NCI-H146 (cell line): Measurements from ENCODE around the gene SLAIN2.
"Not testable (repeated sequence)": the region's sequence is repeated elsewhere in the genome, so short reads cannot be mapped to it uniquely, and the experiment has no call there.

ENCODE experiments used
- DNase-seq: peaks from one replicate; lab custom pipeline; 2025; lab: John Stamatoyannopoulos, UW

Gene SLAIN2

DNA sequence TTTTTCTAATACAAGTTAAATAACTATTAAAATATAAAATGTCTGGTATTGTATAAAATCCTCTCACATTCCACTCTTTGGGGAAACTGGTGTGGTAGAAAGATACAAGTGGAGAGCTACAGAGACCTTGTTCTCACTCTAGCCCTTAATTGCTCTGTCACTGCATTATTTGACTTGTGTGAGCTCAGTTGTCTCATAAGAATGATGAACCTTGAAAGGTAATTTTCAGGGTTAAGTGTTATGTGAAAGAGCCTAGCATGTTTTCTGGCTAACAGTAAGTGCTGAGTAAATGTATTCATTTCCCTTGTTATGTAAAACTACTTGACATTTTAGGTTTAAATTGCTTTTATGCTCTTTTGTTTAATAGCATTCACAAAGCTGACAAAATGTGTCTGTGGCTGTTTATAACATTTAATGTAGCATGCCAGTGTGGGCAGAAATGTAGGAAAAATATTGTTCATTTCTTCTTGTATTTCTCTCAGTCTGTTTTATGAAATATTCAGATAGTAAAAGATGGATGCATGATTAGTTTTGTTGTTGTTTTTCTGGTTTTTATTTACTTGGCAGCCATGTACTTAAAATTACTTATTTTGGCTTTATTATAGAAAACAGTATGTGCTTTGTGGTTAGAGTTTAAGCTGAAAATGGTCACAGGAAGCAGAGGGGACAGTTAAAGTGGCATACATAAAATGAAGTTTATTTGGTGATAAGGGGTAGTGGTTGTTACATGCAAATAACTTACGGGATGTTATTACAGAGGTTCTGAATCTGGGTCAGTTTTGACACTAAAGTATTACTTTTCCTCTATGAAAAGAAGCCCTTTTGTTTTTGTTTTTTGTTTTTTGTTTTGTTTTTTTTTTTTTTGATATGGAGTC, 29.2 kb downstream of the SLAIN2 start:
- no peak for DNase-seq

DNA sequence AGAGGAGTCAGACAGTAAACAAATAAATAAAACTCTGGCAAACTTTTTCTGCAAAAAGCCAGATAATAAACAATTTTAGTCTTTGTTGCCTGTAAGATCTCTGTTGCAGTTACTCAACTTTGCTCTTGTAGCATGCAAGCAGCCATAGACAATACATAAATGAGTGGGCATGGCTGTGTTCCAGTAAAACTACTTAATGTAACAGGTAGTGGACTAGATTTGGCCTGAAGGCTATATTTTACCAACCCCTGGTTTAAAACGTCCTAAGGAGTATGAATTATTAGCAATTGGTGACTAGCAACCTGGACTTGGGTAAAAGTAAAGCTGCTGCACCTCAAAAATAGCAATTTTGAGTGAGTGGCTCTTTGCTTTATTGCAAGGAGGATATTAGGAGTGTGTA, 30.9 kb downstream of the SLAIN2 start:
- no peak for DNase-seq

- DNase-seq = no peak
Measured at GRCh38 chr4:48375651-48376304, 34.4 kb downstream of the SLAIN2 start.

GRCh38 chr4:48379587-48380180, 38.4 kb downstream of the SLAIN2 start:
- DNase-seq = no peak

- no peak for DNase-seq
Measured at GRCh38 chr4:48380583-48381167, 39.3 kb downstream of the SLAIN2 start.

GRCh38 chr4:48388525-48389154, 47.3 kb downstream of the SLAIN2 start:
- no peak for DNase-seq

GRCh38 chr4:48396043-48396442, 54.7 kb downstream of the SLAIN2 start:
- DNase-seq = no peak

GRCh38 chr4:48400416-48400815, 59.1 kb downstream of the SLAIN2 start:
- DNase-seq = no peak

DNA sequence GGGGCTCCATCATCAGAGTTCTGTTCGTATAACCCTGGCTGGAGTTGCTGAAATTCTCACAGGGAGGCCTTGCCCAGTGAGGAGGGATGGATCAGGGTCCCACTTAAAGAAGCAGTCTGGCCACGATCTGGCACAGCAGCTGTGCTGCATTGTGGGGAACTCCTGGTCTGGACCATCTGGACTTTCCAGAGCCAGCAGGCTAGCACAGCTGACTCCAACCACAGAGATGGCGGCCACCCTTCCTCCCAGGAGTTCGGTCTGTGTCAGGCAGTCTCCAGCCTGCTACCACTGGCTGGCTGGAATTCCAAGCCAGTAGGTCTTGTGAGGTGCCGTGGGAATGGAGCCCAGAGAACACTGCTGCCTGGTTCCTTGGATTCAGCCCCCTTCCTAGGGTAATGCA, 62.0 kb downstream of the SLAIN2 start:
- no peak for DNase-seq

DNA sequence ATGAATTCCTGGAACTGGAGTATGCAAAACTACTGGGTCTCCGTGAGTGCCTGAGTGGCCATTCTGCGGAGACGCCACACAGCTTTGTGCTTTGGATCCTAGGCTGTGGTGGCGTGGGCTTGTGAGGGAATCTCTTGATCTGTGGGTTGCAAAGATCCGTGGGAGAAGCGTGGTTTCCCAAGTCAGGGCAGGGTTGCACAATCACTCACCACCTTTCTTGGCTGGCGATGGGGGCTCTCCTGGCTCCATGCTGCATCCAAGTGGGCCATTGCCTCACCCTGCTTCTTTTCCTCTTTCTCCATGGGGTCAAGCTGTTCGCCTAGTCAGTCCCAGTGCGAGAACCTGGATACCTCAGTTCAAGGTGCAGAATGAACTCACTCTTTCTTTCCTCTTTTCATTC, 62.5 kb downstream of the SLAIN2 start:
- DNase-seq = no peak

- DNase-seq = no peak
Measured at GRCh38 chr4:48405924-48406323, 64.6 kb downstream of the SLAIN2 start.

DNA sequence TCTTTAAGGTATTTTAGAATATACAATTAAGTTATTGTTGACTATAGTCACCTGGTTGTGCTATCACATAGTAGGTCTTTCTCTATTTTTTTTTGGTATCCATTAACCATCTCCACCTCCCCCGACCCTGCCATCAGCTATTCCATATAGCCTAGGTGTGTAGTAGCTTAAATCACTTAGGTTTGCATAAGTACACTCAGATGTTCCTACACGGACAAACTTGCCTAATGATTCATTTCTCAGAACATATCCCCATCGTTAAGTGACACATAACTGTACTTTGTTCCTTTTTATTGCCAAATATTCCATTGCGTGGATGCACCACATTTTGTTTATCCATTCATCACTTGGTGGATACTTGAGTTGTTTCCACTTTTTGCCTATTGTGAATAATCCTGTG, 67.9 kb downstream of the SLAIN2 start:
- no peak for DNase-seq

GRCh38 chr4:48410812-48411211, 69.5 kb downstream of the SLAIN2 start:
- no peak for DNase-seq

DNA sequence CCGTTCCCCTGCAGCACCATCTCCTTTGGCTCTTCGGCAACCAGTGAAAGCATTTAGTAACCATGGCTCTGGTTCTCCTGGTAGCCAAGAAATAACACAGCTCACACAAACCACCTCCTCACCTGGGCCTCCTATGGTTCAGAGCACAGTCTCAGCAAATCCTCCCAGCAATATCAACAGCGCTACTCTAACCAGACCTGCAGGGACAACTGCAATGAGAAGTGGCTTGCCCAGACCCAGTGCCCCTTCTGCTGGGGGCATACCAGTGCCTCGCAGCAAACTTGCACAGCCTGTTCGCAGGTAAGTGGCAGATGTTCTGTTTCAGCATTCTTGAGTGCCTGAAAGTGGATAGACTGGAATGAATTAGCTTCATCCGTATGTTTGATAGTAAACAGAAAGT, 78.8 kb downstream of the SLAIN2 start:
- DNase-seq = no peak

GRCh38 chr4:48421101-48421500, 79.8 kb downstream of the SLAIN2 start:
- DNase-seq = no peak

- DNase-seq = no peak
Measured at GRCh38 chr4:48428926-48429325, 87.6 kb downstream of the SLAIN2 start.

DNA sequence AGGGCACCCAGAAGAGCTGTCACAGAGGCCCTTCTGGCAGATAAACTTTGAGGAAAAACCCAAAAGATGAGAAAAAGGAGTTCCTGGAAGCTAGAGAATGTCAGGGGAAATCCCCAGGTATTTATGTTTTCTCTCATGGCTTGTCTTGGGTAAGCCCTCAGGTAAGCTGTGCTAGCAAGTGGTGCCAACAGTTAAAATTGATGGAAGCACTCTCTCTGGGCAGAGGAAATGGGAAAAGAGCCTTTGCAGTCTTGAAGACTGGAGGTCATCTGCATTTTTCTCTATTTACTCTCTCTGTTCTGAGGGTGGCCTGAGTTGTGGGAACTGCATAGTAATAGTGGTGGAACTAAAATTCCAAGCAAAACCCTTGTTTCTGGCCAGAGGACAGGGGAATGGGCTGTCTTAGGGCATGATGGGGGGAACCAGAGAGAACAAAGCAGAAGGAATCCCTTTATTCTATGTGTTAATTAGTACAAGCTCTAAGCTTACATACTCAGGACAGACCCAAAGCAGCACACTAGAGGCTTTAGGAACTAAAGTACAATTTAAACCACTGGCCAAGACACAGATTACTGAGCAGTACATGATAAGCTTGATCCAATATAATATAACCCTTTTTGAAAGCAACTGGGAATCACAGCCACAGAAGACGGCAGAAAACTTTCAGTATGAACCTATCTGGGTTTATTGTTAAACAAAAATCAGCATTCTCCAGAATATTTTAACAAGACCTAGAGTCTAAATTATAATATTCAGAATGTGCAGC, 88.6 kb downstream of the SLAIN2 start:
- DNase-seq = no peak

DNA sequence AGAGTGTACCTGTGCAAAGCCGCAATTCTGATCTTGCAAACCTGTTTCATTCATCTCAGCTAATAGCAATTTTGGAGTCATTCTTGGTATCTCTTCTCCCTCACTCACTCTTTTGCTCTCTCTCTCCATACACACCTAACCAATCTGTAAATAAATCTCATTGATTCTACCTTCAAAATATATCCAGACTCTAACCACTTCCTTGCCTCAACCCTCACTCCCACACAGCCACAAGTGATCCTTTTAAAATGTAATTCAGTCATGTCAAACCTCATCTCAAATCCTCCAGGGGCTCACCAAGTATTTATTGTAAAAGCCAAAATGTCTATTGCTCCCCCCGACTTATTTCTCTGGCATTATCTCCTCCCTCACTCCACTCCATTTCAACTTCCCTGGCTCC, 90.1 kb downstream of the SLAIN2 start:
- DNase-seq = no peak

- no peak for DNase-seq
Measured at GRCh38 chr4:48432017-48432416, 90.7 kb downstream of the SLAIN2 start.

GRCh38 chr4:48436318-48436717, 95.0 kb downstream of the SLAIN2 start:
- DNase-seq = no peak

GRCh38 chr4:48439988-48440387, 98.7 kb downstream of the SLAIN2 start:
- DNase-seq = no peak

DNA sequence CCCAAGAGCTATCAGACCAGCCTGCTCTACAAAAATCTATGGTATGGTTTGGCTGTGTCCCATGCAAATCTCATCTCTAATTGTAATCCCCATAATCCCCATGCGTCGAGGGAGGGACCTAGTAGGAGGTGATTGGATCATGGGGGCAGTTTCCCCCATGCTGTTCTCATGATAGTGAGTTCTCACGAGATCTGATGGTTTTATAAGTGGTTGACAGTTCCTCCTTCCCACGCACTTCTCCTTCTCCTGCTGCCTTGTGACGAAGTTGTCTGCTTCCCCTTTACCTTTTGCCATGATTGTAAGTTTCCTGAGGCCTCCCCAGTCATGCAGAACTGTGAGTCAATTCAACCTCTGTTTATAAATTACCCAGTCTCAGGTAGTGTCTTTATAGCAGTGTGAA, 99.6 kb downstream of the SLAIN2 start:
- DNase-seq = not testable (repeated sequence)
